H9 (cell line): ENCODE data around the gene ISOC1. TPM values are rescaled to one million over a fixed set of nuclear protein-coding genes. Genes with fewer than 3 reads are reported as not detected.

Experiments used
- DNase-seq: peaks from one replicate; pipeline ENCODE4 v3.0.0-alpha.2; 2017
- H2AFZ ChIP-seq: one replicate; pipeline ENCODE4 v1.6.1; 2013; ENCODE audit warnings: mild to moderate bottlenecking, low read length, control low read depth, moderate library complexity
- H2AK5ac ChIP-seq: 2 replicates; pipeline ENCODE4 v1.6.1; 2013; ENCODE audit warnings: low read length, control low read depth, mixed read lengths; ENCODE audit not compliant: insufficient read length
- H2BK120ac ChIP-seq: one replicate; pipeline ENCODE4 v1.6.1; 2013; ENCODE audit warnings: low read depth, mild to moderate bottlenecking, low read length, control low read depth, inconsistent platforms; ENCODE audit not compliant: poor library complexity, severe bottlenecking
- H2BK12ac ChIP-seq: 2 replicates; pipeline ENCODE4 v1.6.1; 2013; ENCODE audit warnings: low read length, control low read depth, mixed read lengths, low read depth; ENCODE audit not compliant: insufficient read length
- H2BK15ac ChIP-seq: 2 replicates; pipeline ENCODE4 v1.6.1; 2013; ENCODE audit warnings: low read depth, low read length, control low read depth
- H2BK20ac ChIP-seq: one replicate; pipeline ENCODE4 v1.6.1; 2013; ENCODE audit warnings: low read depth, mild to moderate bottlenecking, low read length, control low read depth, inconsistent platforms; ENCODE audit not compliant: poor library complexity, severe bottlenecking
- H2BK5ac ChIP-seq: 2 replicates; pipeline ENCODE4 v1.6.1; 2013; ENCODE audit warnings: low read length, control low read depth, mixed read lengths; ENCODE audit not compliant: insufficient read length
- H3K14ac ChIP-seq: 2 replicates; pipeline ENCODE4 v1.6.1; 2013; ENCODE audit warnings: low read length, control low read depth; ENCODE audit not compliant: insufficient read depth
- H3K18ac ChIP-seq: 2 replicates; pipeline ENCODE4 v1.6.1; 2013; ENCODE audit warnings: low read depth, mild to moderate bottlenecking, mixed read lengths, low read length, control low read depth; ENCODE audit not compliant: insufficient read length
- H3K23ac ChIP-seq: 2 replicates; pipeline ENCODE4 v1.6.1; 2013; ENCODE audit warnings: low read length, control low read depth, mixed read lengths, low read depth; ENCODE audit not compliant: insufficient read length
- H3K23me2 ChIP-seq: 2 replicates; pipeline ENCODE4 v1.6.1; 2013; ENCODE audit warnings: low read depth, mild to moderate bottlenecking, mixed read lengths, low read length, control low read depth; ENCODE audit not compliant: insufficient read length, poor library complexity, severe bottlenecking
- H3K27ac ChIP-seq: 2 replicates; pipeline ENCODE4 v1.5.1; 2013; ENCODE audit warnings: low read length, control low read depth, mixed read lengths, low read depth; ENCODE audit not compliant: insufficient read length
- H3K27me3 ChIP-seq: 2 replicates; pipeline ENCODE4 v1.6.1; 2013; ENCODE audit warnings: low read length, control low read depth, inconsistent platforms; ENCODE audit not compliant: insufficient read depth
- H3K4ac ChIP-seq: 2 replicates; pipeline ENCODE4 v1.6.1; 2013; ENCODE audit warnings: low read depth, mild to moderate bottlenecking, control low read depth, inconsistent platforms, low read length, moderate library complexity
- H3K4me1 ChIP-seq: 2 replicates; pipeline ENCODE4 v1.6.1; 2013; ENCODE audit warnings: low read length, control low read depth, inconsistent platforms; ENCODE audit not compliant: insufficient read depth
- H3K4me2 ChIP-seq: 2 replicates; pipeline ENCODE4 v1.6.1; 2013; ENCODE audit warnings: low read length, control low read depth, mixed read lengths; ENCODE audit not compliant: insufficient read length, insufficient read depth
- H3K56ac ChIP-seq: 2 replicates; pipeline ENCODE4 v1.6.1; 2013; ENCODE audit warnings: low read depth, mild to moderate bottlenecking, mixed read lengths, low read length, control low read depth; ENCODE audit not compliant: insufficient read length
- H3K79me1 ChIP-seq: 2 replicates; pipeline ENCODE4 v1.6.1; 2013; ENCODE audit warnings: low read depth, mild to moderate bottlenecking, moderate library complexity, low read length, control low read depth, inconsistent platforms; ENCODE audit not compliant: insufficient read depth, poor library complexity, severe bottlenecking
- H3K79me2 ChIP-seq: 2 replicates; pipeline ENCODE4 v1.6.1; 2013; ENCODE audit warnings: low read length, control low read depth, inconsistent platforms; ENCODE audit not compliant: insufficient read depth
- H3K9ac ChIP-seq: 2 replicates; pipeline ENCODE4 v1.6.1; 2013; ENCODE audit warnings: low read length, control low read depth, mixed read lengths; ENCODE audit not compliant: insufficient read length; ENCODE audit errors: extremely low read depth
- H3K9me3 ChIP-seq: one replicate; pipeline ENCODE4 v1.6.1; 2013; ENCODE audit warnings: low read depth, low read length, inconsistent platforms; ENCODE audit not compliant: control insufficient read depth
- H3T11ph ChIP-seq: one replicate; pipeline ENCODE4 v1.6.1; 2013; ENCODE audit warnings: mild to moderate bottlenecking, low read length, control low read depth, inconsistent platforms
- H4K20me1 ChIP-seq: one replicate; pipeline ENCODE4 v1.6.1; 2013; ENCODE audit not compliant: control insufficient read depth, insufficient read length, insufficient read depth
- H4K5ac ChIP-seq: 2 replicates; pipeline ENCODE4 v1.6.1; 2013; ENCODE audit warnings: low read depth, mild to moderate bottlenecking, mixed read lengths, low read length, control low read depth; ENCODE audit not compliant: insufficient read length
- H4K8ac ChIP-seq: replicated peaks from 2 replicates; pipeline ENCODE4 v1.6.1; 2013; ENCODE audit warnings: low read length, control low read depth, mixed read lengths, low read depth; ENCODE audit not compliant: insufficient read length
- H4K91ac ChIP-seq: 2 replicates; pipeline ENCODE4 v1.6.1; 2013; ENCODE audit warnings: low read depth, mild to moderate bottlenecking, moderate library complexity, mixed read lengths, low read length, control low read depth; ENCODE audit not compliant: insufficient read length
- H3K27ac Mint-ChIP-seq, 3 experiments: 2 replicates in 2 of 3; 3 replicates in 1 of 3; pipeline ENCODE4 v1.8.0; 2020 to 2021; ENCODE audit warnings: mixed read lengths in 3 of 3, mild to moderate bottlenecking in 1 of 3, moderate library complexity in 1 of 3
- H3K27me3 Mint-ChIP-seq: 2 replicates; pipeline ENCODE4 v1.8.0; 2021; ENCODE audit warnings: low read depth, mild to moderate bottlenecking, moderate library complexity, mixed read lengths
- H3K36me3 Mint-ChIP-seq, 3 experiments: 2 replicates in 2 of 3; 3 replicates in 1 of 3; pipeline ENCODE4 v1.8.0; 2020 to 2021; ENCODE audit warnings: low read depth in 3 of 3, mixed read lengths in 3 of 3; ENCODE audit not compliant: insufficient read depth in 1 of 3
- H3K4me1 Mint-ChIP-seq, 2 experiments: 2 replicates each; pipeline ENCODE4 v1.8.0; 2020; ENCODE audit warnings: mixed read lengths in 2 of 2
- H3K4me3 Mint-ChIP-seq, 2 experiments: 2 replicates in 1 of 2; 3 replicates in 1 of 2; pipeline ENCODE4 v1.8.0; 2020 to 2021; ENCODE audit warnings: mild to moderate bottlenecking in 2 of 2, mixed read lengths in 2 of 2, moderate library complexity in 1 of 2
- H3K9me3 Mint-ChIP-seq, 2 experiments: 2 replicates in 1 of 2; 3 replicates in 1 of 2; pipeline ENCODE4 v1.8.0; 2020; ENCODE audit warnings: mild to moderate bottlenecking in 2 of 2, mixed read lengths in 2 of 2, moderate library complexity in 1 of 2
- CTCF ChIP-seq: fragments of 200-600 bp; sonication (generic); conservative IDR thresholded peaks from 3 replicates; pipeline ENCODE4 v1.8.0; 2021; ENCODE audit warnings: antibody characterized with exemption, mild to moderate bottlenecking
- WGBS: extraction: QIAGEN DNeasy Blood & Tissue Kit; methylation state at CpG from one replicate; pipeline ENCODE4 v1.1.7; 2013; ENCODE audit warnings: missing lambda C conversion rate, low lambda C conversion rate, mixed read lengths; ENCODE audit not compliant: insufficient read length; ENCODE audit errors: extremely low coverage; 5-methylcytosine and 5-hydroxymethylcytosine counted together
- total RNA-seq: library from RNA; stranded (reverse); gene quantifications from 2 replicates; pipeline ENCODE4 v1.2.1, GENCODE V29; 2021

ISOC1 gene
- total RNA-seq, 1 experiment from 2014 or later, result 23.0 TPM

- Histone ChIP-seq H3K9ac (no peak overlapping the region), H3T11ph (no peak overlapping the region), H3K4me1 (no peaks in the 10 kb centered on the region), H4K91ac (no peak overlapping the region), H3K23me2 (no peaks in the 10 kb centered on the region), H3K9me3 (no peaks in the 10 kb centered on the region), H3K27me3 (no peaks in the 10 kb centered on the region), H3K4me2 (no peak overlapping the region), H3K56ac (no peak overlapping the region), H2AK5ac (no peak overlapping the region), H3K79me2 (no peaks in the 10 kb centered on the region), H3K14ac (no peak overlapping the region), H2BK20ac (no peak overlapping the region), H3K18ac (no peak overlapping the region), H2BK120ac (no peak overlapping the region), H3K4ac (no peak overlapping the region), H4K20me1 (no peaks in the 10 kb centered on the region), H2BK15ac (no peak overlapping the region), H3K79me1 (no peaks in the 10 kb centered on the region), H3K23ac (no peak overlapping the region), H4K8ac (no peak overlapping the region), H2BK12ac (no peak overlapping the region), H2AFZ (no peak overlapping the region), H3K27ac (no peak overlapping the region), H2BK5ac (no peak overlapping the region), H4K5ac (no peak overlapping the region)
- no peak for DNase-seq
- no peak for TF ChIP-seq CTCF
- Mint-ChIP-seq H3K9me3 (no peaks in the 10 kb centered on the region), H3K4me1 (no peaks in the 10 kb centered on the region), H3K27ac (no peak overlapping the region), H3K4me3 (no peak overlapping the region), H3K36me3 (no peaks in the 10 kb centered on the region), H3K27me3 (no peaks in the 10 kb centered on the region; the same call in 1 of the 2 replicates)
- WGBS, result no CpG with 5 or more reads among the region's 7 CpGs
These were observed 13.8 kb upstream of the ISOC1 start for GRCh38 chr5:129080766-129081165.
